Suprapubic skin (tissue), 4 donors: ENCODE measurements around the gene PTGIS.

ENCODE experiments used
- CTCF ChIP-seq, 2 donors: fragments of 200-600 bp in 1 of 2; fragments of 450-650 bp in 1 of 2; sonication (generic) in 1 of 2; IDR thresholded peaks; one replicate each; pipeline ENCODE4 v1.5.1; 2016 to 2019; ENCODE audit warnings: antibody characterized with exemption in 2 of 2, mild to moderate bottlenecking in 1 of 2, moderate library complexity in 1 of 2
- POLR2A ChIP-seq, 2 donors: fragments of 450-650 bp; IDR thresholded peaks; one replicate each; pipeline ENCODE4 v1.6.1; 2017; ENCODE audit warnings: antibody characterized with exemption in 2 of 2, mild to moderate bottlenecking in 2 of 2, moderate library complexity in 2 of 2
- POLR2AphosphoS5 ChIP-seq, 3 donors: sonication (generic); formaldehyde crosslinking; IDR thresholded peaks; one replicate each; pipeline ENCODE4 v1.6.1; 2017; ENCODE audit warnings: antibody characterized with exemption in 3 of 3

- TF ChIP-seq CTCF (IDR thresholded peaks at IDR 0.05) (no peak), POLR2A (IDR thresholded peaks at IDR 0.05) (no peak), POLR2AphosphoS5 (IDR thresholded peaks at IDR 0.05) (no peak)
Measured at GRCh38 chr20:49616154-49617007, 48.4 kb upstream of the PTGIS start.
